HTERT RPE-1 (cell line): ENCODE data around the gene VWA5B2.

ENCODE experiments used
- in situ Hi-C: fragments of 300-500 bp; cut with MboI; formaldehyde crosslinking; loops from 4 replicates; pipeline ENCODE4 v1.14.3; 2020; ENCODE audit warnings: low sequenced_read_pairs

The VWA5B2 gene

DNA sequence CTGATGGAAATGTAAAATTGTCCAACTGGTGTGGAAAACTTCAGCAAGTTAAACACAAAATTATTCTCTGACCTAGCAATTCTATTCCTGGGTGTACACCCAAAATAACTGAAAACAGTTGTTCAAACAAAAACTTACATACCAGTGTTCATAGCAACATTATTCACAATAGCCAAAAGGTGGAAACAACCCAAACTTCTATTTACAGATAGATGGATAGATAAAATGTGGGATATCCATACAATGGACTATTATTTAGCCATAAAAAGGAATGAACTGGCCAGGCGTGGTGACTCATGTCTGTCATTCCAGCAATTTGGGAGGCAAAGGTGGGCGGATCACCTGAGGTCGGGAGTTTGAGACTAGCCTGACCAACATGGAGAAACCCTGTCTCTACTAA lies 6.9 kb upstream of the VWA5B2 start:
- in situ Hi-C loops = no loop called here

DNA sequence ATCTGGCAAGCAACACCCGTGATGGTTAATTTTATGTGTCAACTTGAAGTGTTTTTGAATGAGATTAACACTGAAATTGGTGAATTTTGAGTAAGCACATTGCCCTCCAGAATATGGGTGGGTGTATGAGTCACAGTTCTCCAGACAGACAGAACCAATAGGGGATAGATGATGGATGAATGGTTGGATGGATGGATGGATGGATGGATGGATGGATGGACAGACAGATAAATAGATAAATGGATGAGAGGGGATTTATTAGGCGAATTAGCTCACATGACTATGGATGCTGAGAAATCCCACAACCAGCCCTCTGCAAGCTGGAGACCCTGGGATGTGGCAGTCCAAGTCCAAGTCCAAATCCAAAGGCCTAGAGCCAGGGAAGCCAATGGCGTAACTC lies 5.4 kb upstream of the VWA5B2 start:
- in situ Hi-C loops = no loop called here

- in situ Hi-C loops = no loop called here
These were observed 1.9 kb upstream of the VWA5B2 start for GRCh38 chr3:184227481-184227935.

GRCh38 chr3:184228376-184229137 lies 828 bp upstream of the VWA5B2 start:
- in situ Hi-C loops = no loop called here

DNA sequence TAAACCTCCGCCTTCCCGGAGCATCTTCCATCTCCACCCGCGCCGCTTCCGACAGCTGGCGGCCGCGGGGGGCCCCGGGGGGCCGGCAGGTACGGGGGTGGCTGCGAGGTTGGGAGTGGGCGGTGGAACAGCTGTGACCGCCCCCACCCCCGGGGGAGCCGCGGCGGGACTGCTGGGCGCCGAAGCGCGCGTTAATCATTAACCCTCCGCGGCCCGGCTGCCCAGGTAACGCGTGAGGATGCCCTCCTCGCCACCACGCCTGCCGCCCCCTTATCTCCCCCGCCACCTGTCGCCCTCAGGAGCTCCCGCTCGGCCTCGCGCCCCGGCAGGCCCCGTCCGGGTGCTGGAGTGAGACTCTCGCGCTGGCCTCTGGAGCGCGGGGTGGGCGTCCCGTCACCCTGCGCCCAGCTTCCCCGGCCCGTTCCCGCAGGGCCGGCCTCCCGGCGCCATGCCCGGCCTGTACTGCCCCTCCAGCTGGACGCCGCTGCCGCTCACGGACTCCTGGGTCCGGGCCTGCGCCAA lies 757 bp downstream of the VWA5B2 start:
- in situ Hi-C loops = no loop called here

GRCh38 chr3:184230603-184231528 lies 1.5 kb downstream of the VWA5B2 start:
- in situ Hi-C loops = no loop called here

DNA sequence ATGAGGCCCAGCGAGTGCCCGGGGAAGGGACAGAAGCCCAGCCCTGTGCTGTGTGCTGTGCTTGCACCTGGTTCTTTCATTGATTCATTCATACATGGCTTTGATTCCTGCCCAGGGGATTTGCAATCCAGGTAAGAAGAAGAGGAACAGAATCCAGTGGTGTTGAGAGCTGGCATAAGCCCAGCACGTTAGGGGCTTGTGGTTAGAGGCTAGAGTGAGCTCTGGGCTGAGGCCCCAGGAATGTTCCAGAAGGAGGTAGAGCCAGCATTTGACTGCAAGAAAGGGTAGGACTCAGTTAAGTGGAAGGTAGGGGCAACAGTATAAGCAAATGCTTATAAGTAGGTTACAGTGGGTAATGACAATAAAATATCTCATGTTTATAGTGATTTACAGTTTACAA lies 2.3 kb downstream of the VWA5B2 start:
- in situ Hi-C loops = no loop called here

GRCh38 chr3:184233127-184233843 lies 3.9 kb downstream of the VWA5B2 start:
- in situ Hi-C loops = no loop called here

- in situ Hi-C loops = no loop called here
These were observed 4.8 kb downstream of the VWA5B2 start for GRCh38 chr3:184234224-184234623.

DNA sequence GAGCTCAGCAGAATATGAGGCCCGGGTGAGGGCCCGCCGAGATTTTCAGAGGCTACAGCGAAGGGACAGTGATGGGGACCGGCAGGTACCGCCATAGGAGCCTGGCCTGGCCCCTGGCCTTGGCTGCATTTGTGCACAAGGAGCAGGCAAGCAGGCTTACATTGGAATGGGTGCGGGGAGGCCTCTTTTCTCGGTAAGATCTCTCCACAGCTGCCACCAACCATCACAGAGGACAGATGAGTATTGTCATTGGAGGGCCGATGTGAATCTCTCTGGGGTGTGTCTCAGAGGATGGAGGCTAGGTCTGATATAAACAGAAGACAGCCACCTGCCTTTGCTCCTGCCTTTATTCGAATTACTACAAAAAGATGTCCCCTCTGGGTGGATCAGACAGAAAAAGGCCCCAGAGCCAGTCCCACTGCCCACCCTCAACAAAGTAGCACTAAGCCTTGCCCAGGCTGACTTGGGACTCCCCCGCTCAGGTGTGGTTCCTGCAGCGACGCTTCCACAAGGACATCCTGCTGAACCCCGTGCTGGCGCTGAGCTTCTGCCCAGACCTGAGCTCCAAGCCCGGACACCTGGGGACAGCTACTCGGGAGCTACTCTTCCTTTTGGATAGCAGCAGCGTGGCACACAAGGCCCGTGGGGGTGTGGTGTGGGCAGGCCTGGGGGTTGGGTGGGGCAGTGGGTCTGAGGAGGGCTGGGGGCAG lies 5.4 kb downstream of the VWA5B2 start:
- in situ Hi-C loops = no loop called here

GRCh38 chr3:184235381-184236032 lies 6.1 kb downstream of the VWA5B2 start:
- in situ Hi-C loops = no loop called here

DNA sequence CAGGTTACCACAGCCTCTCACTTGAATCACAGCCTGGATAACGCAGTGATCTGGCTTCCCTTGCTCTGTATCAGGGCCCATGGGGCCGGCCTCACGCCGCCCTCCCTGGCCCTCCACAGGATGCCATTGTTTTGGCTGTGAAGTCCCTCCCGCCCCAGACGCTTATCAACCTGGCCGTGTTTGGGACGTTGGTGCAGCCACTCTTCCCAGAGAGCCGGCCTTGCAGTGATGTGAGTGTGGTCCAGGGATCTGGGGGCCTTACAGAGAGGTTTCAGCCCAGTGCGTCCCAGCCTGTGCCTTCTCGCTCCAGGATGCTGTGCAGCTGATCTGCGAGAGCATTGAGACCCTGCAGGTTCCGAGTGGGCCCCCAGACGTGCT lies 6.6 kb downstream of the VWA5B2 start:
- in situ Hi-C loops = no loop called here

DNA sequence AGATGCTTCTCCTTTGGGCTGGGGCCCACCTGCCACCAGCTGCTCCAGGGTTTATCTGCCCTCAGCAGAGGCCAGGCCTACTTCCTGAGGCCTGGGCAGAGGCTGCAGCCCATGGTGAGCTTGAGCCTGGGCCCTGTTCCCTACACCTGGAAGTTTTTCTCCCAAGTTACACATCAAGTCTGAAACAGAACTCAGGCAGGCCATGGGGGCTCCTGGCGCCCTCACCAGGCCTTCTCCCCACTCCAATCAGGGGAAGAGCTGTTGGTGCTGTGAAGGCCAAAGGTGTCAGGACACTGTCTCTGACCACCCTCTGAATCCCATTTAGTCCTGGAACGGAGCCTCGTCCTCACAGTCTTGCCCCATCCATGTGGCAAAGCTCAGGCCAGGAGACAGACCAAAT lies 7.3 kb downstream of the VWA5B2 start:
- in situ Hi-C loops = no loop called here

DNA sequence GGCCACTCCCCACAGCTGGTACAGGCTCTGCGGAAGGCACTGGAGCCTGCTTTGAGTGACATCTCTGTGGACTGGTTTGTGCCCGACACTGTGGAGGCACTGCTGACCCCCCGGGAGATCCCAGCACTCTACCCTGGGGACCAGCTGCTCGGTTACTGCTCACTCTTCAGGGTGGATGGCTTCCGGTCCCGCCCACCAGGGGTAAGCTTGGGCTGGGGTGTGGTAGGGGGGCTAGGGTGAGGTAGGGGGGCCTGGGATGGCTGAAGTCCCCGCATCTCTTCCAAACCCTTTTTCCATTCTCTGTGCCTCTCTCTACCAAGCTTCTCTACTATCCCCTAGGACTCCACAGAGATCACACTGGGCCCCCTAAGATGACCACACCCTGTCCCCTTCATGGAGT lies 7.8 kb downstream of the VWA5B2 start:
- in situ Hi-C loops = no loop called here

DNA sequence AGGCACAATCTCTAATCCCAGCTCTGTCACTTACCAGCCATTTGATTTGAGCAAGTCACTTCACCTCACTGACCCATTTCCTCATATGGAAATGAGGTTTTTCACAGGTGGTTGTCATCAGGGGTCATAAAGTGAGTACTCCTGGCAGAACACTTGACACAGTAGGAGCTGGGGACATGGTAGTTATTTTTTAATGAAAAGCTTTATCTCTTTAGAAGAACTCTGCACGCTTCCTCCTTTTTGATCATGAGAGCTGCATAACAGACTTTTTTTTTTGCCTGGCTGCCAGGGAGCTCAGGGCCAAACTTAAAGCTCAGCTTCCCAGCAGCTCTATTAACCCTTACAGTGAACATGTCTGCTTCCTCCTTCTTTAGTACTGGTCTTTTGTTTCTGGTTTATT lies 8.4 kb downstream of the VWA5B2 start:
- in situ Hi-C loops = no loop called here

DNA sequence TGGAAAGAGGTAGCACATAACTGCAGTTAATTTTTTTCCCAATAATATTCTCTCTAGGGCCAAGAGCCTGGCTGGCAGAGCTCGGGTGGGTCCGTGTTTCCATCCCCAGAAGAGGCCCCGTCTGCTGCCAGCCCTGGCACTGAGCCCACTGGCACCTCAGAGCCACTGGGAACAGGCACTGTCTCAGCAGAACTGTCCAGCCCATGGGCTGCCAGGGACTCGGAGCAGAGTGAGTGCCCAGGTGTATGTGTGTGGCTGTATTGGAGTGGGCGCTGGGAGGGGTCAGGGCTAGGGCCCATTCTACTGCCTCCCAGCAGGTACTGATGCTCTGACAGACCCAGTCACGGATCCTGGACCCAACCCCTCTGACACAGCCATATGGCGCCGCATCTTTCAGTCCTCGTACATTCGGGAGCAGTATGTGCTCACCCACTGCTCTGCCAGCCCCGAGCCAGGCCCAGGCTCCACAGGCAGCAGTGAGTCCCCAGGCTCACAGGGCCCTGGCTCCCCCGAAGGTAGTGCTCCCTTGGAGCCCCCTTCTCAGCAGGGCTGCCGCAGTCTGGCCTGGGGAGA lies 8.9 kb downstream of the VWA5B2 start:
- in situ Hi-C loops = no loop called here

GRCh38 chr3:184239221-184239620 lies 9.8 kb downstream of the VWA5B2 start:
- in situ Hi-C loops = no loop called here

DNA sequence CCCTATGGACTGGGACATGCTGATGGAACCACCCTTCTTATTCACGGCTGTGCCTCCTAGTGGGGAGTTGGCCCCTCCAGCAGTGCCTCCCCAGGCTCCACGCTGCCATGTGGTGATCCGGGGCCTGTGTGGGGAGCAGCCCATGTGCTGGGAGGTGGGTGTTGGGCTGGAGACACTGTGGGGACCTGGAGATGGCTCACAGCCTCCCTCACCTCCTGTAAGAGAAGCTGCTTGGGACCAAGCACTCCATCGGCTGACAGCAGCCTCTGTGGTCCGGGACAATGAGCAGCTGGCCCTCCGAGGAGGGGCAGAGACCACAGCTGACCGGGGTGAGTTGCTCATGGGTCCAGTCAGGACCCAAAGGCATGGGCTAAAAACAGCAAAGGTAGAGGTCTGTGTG lies 10.3 kb downstream of the VWA5B2 start:
- in situ Hi-C loops = no loop called here

DNA sequence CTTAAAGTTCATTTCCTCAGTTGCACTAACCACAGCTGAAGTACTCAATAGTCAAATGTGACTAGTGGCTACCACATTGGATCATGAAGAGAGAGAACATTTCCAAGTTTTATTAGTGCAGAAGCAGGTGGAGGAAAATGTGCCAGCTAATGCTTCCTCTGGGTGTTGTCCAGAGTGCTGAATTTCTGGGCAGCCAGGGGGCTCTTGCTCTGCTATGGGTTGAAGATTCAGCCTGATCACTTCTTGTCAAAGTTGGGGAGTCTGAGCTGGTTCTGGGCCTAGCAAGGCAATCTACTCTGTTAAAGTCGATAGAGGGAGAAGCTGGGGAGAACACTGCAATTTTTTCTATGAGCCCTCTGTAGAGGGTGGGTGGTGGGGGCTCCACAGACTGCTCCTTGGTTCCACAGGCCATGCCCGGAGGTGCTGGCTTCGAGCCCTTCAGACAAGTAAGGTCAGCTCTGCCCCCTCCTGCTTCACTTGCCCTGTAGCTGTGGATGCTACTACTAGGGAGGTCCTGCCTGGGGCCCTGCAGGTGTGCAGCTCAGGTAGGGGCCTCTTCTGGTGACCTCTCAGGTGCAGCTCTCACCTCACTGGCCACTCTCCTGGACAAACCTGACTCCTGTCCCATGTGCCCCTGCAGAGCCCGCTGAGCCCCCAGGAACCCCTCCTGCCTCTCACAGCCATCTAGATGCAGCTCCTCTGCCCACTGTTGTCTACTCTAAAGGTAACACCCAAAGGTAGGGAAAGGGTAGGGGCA lies 11.2 kb downstream of the VWA5B2 start:
- in situ Hi-C loops = no loop called here
